Measurements from ENCODE around the gene UBE2K. TPM values are rescaled to one million over a fixed set of nuclear protein-coding genes. Genes with fewer than 3 reads are reported as not detected.

The UBE2K gene
- total and polyA plus RNA-seq, 7 donors, result 24.5 to 75.9 (median 60.4) TPM

- no peaks in the 10 kb centered on the region for H3K4me1 ChIP-seq
- WGBS, 3 donors, result 78 to 81% (median 81%) methylated on average over 7 of the region's 7 CpGs
These were observed 116.7 kb downstream of the UBE2K start for GRCh38 chr4:39814403-39815185.

GRCh38 chr4:39818646-39819045, 120.7 kb downstream of the UBE2K start:
- no peak overlapping the region for H3K27ac ChIP-seq
- H3K27me3 ChIP-seq (ENCODE audit: insufficient read depth in 3 of 3, low read length in 2 of 3), result no peaks in the 10 kb centered on the region
- DNase-seq, result no peak
- TF ChIP-seq CTCF (IDR thresholded peaks at IDR 0.05), result no peak
- intact Hi-C loops (cut with DNase I), result no loop called here
- H3K4me1 ChIP-seq, result no peaks in the 10 kb centered on the region
- 82 to 96% (median 92%) methylated on average over 5 of the region's 5 CpGs for WGBS, 3 donors
- no peaks in the 10 kb centered on the region for H3K36me3 ChIP-seq (ENCODE audit: insufficient read depth in 1 of 2, low read depth in 1 of 2)
- no peaks in the 10 kb centered on the region for H3K9me3 ChIP-seq
- ATAC-seq, result no peak
- no peak overlapping the region for H3K4me3 ChIP-seq

More at GRCh38 chr4:39814403-39815185, 116.7 kb downstream of the UBE2K start:
- H3K27ac ChIP-seq, result no peak overlapping the region
- DNase-seq (no peak), ATAC-seq (peak in 1 of 4 donors; percentile 27)
- H3K4me3 ChIP-seq, result no peak overlapping the region
- no peaks in the 10 kb centered on the region for H3K9me3 ChIP-seq
- no peak for TF ChIP-seq CTCF (IDR thresholded peaks at IDR 0.05)
- no peaks in the 10 kb centered on the region for H3K27me3 ChIP-seq (ENCODE audit: insufficient read depth in 3 of 3, low read length in 2 of 3)
- no peaks in the 10 kb centered on the region for H3K36me3 ChIP-seq (ENCODE audit: insufficient read depth in 1 of 2, low read depth in 1 of 2)
- intact Hi-C loops (cut with DNase I), result no loop called here

- H3K4me3 ChIP-seq, result no peak overlapping the region
- no peak overlapping the region for H3K27ac ChIP-seq
- no peaks in the 10 kb centered on the region for H3K27me3 ChIP-seq (ENCODE audit: insufficient read depth in 3 of 3, low read length in 2 of 3)
- H3K9me3 ChIP-seq, result no peaks in the 10 kb centered on the region
- H3K36me3 ChIP-seq (ENCODE audit: insufficient read depth in 1 of 2, low read depth in 1 of 2), result peaks cover 0 to 5% of the 10 kb centered on the region in 2 donors
- 59 to 69% (median 60%) methylated on average over 5 of the region's 5 CpGs for WGBS, 3 donors
- no peak for TF ChIP-seq CTCF (IDR thresholded peaks at IDR 0.05)
- DNase-seq, result no peak
- no peaks in the 10 kb centered on the region for H3K4me1 ChIP-seq
- ATAC-seq, result peak in 1 of 4 donors; percentile 49
- intact Hi-C loops (cut with DNase I), result no loop called here
These were observed 122.2 kb downstream of the UBE2K start for GRCh38 chr4:39820186-39820585.

GRCh38 chr4:39821951-39822350, 124.0 kb downstream of the UBE2K start:
- Histone ChIP-seq H3K9me3 (no peaks in the 10 kb centered on the region), H3K4me1 (no peaks in the 10 kb centered on the region), H3K4me3 (no peak overlapping the region), H3K27ac (no peak overlapping the region), H3K36me3 (ENCODE audit: insufficient read depth in 1 of 2, low read depth in 1 of 2) (peaks cover 0 to 12% of the 10 kb centered on the region in 2 donors), H3K27me3 (ENCODE audit: insufficient read depth in 3 of 3, low read length in 2 of 3) (no peaks in the 10 kb centered on the region)
- ATAC-seq, result no peak
- DNase-seq, result no peak
- no peak for TF ChIP-seq CTCF (IDR thresholded peaks at IDR 0.05)
- WGBS, 3 donors, result 96 to 98% (median 96%) methylated on average over 9 of the region's 9 CpGs
- intact Hi-C loops (cut with DNase I), result no loop called here

GRCh38 chr4:39822662-39823061, 124.7 kb downstream of the UBE2K start:
- Histone ChIP-seq H3K27me3 (ENCODE audit: insufficient read depth in 3 of 3, low read length in 2 of 3) (no peaks in the 10 kb centered on the region), H3K9me3 (no peaks in the 10 kb centered on the region), H3K27ac (no peak overlapping the region), H3K36me3 (ENCODE audit: insufficient read depth in 1 of 2, low read depth in 1 of 2) (peaks cover 0 to 20% of the 10 kb centered on the region in 2 donors), H3K4me3 (no peak overlapping the region), H3K4me1 (no peaks in the 10 kb centered on the region)
- intact Hi-C loops (cut with DNase I), result no loop called here
- DNase-seq (no peak), ATAC-seq (no peak)
- TF ChIP-seq CTCF (IDR thresholded peaks at IDR 0.05), result no peak
